RPMI7951 (cell line): ENCODE data around the gene TEFM. TPM values are rescaled to one million over a fixed set of nuclear protein-coding genes. Genes with fewer than 3 reads are reported as not detected.
"Not testable (repeated sequence)": the region's sequence is repeated elsewhere in the genome, so short reads cannot be mapped to it uniquely, and the experiment has no call there.

Experiments
- DNase-seq: peaks from one replicate; pipeline ENCODE4 v3.0.0-alpha.2; 2012; ENCODE audit warnings: low read depth
- total RNA-seq: library from RNA; depleted of rRNA; stranded (reverse); fragments of >200 nt; shearing (Covaris generic); gene quantifications from 2 replicates; pipeline ENCODE4 v1.2.3, GENCODE V29; 2014; rRNA removed

TEFM gene
- total RNA-seq, 1 experiment from 2014 or later = 19.2 TPM

DNA sequence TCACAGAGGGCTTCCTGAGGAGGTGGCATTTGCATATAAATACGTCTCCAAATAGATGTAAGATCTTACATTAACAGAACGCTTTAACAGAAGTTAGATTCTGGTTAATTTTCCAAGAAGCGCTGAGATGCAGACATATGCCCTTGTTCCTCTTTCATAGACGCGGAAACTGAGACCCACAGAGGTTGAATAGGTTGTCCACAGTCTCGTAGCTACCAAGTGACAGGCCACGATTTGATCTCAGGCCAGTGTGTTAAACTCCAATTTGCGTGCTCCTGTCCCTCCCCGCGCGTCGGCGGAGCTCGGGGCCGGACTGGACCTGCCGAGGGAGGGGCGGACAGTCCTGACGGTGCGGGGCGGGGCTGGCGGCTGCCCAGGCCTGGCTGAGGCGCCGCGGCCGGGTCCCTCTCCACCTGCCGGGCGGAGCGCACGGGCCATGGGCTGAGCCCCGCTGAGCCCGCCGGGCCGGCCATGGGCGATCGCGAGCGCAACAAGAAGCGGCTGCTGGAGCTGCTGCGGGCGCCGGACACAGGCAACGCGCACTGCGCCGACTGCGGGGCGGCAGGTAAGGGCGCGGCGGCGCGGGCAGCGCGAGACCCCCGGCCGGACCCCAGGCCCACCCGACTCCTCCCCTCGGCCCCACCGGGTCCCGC is 15.6 kb upstream of the TEFM start, which contains the start of gene ADAP2:
Gene ADAP2 (plus strand): TSS at position 402 of the 653 bp plus-strand sequence. CDS start 70 bp downstream, at position 472.
- no peak for DNase-seq

- no peak for DNase-seq
Observed at GRCh38 chr17:30920683-30921543, 14.9 kb upstream of the TEFM start.

DNA sequence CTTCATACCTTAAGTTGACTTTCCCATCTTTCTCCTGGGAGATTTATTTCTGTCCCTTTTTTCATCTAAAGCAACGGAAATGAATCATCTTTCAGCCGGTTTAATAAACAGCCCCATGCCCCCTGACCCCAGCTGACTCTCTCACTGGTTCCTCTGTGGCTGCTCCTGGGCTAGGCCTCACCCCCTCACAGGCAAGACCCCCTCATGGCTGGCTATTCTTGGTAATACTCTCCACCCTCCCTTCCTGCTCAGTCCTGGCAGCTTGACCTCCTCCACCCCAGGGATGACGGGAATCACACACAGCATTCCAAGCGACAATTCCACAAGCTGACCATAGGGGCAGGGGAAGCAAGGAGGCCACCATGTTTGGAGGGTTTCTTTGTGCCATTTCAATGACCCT is 14.2 kb upstream of the TEFM start:
- peak; percentile 26 for DNase-seq

GRCh38 chr17:30917050-30917449 is 11.0 kb upstream of the TEFM start:
- DNase-seq = no peak

DNA sequence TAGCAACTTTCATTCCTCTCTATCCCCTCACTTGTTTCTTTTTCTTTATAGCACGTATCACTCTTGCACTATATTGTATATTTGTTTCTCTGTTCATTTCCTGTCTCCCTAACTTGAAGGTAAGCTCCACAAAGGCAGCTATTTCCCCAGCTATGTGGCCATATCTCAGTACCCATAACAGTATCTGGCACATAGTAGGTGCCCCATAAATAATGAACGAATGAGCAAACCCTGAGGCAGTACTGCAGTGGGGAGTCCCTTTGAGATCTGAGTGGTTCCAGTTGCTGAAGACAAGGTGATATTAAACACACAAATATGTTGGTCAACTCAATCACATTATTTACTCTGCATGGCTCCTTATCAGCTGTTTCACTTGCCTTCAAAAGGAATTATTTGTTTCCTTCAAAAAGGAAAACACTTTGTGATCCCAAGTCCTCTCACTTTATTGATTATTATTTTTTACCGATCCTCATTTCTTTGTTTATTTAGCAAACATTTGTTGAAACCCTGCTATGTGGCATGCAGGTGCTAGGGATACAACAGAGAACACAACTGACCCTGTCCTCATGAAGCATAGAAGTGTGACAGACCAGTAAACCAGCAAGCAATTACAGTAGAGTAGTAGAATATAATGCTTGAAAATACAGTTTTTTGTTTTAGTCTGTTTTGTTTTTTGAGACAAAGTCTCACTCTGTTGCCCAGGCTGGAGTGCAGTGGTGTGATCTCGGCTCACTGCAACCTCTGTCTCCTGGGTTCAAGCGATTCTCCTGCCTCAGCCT is 10.0 kb upstream of the TEFM start:
- no peak for DNase-seq

DNA sequence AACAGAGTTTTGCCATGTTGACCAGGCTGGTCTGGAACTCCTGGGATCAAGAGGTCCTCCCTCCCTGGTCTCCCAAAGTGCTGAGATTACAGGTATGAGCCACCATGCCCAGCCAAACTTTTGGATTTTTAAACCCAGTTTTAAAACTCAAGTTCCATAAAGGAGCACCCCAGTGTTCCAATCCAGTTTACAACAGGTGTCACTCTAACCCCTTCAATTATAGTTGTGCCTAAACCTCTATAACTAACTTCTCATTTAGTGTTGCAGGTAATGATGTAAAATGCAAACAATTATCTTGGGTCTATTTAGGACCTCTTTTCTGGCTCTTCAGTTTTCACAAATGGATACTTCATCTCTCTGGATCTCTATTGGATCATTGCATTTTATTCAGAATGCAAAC is 7.9 kb upstream of the TEFM start:
- no peak for DNase-seq

GRCh38 chr17:30910151-30910550 is 4.1 kb upstream of the TEFM start:
- DNase-seq = not testable (repeated sequence)

DNA sequence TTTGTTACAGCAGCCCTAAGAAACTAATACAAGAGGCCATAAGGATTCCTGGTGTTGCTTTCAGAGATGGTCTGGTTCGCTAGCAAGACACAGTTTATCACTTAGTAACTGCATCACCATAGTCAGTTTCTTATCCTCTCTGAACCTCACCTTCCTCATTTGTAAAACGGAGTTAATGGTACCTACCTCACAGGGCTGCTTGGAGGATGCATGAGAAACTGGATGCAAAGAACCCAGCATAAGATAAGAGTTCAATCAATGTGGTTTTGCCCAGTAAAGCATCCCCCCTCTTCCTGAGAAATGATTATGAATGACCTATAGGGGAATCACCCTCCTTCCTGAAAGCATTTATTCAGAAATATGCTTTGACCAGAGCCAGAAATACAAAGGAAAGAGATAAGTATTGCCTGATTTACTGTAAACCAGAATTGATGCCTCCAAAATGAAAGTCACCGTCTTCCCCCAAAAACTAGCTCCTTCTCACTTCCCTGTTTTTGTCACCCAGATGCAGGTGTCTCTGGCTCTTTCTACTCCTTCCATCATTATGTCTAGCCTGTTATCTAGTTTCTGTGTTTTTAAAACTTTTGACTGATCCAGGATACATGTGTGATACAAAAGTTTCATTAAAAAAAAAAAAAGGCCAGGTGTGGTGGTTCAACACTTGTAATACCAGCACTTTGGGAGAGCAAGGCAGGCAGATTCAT is 2.8 kb upstream of the TEFM start:
- DNase-seq = no peak

DNA sequence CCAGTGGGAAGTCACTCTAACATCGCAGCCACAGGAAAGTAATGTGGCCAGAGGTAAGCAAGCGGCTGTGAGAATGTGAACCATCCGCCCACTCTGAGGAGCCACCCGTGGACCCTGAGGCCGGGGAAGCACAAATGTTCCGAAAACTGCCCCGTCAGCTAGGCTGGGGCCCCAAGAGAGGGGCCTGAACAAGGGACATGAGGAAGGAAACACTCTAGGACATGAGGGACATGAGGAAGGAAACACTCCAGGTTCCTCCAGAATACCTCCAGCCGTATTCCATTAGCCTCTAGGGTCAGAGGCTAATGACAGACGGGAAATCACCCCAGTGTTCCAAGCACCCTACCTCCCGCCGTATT is 317 bp downstream of the TEFM start:
- no peak for DNase-seq

DNA sequence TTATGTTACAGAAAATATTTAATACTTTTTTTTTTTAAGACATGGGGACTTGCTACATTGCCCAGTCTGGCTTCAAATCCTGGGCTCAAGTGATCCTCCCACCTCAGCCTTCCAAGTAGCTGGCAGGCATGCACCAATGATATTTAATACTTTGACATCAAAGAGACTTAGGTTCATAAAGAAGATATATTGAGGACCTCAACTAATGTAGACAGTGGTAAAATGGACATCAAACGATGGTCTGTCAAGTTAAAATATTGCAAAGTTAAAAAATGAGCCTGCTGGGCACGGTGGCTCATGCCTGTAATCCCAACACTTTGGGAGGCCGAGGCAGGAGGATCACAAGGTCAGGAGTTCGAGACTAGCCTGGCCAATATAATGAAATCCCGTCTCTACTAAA is 8.7 kb downstream of the TEFM start:
- no peak for DNase-seq

GRCh38 chr17:30894236-30894635 is 11.8 kb downstream of the TEFM start:
- DNase-seq = no peak

DNA sequence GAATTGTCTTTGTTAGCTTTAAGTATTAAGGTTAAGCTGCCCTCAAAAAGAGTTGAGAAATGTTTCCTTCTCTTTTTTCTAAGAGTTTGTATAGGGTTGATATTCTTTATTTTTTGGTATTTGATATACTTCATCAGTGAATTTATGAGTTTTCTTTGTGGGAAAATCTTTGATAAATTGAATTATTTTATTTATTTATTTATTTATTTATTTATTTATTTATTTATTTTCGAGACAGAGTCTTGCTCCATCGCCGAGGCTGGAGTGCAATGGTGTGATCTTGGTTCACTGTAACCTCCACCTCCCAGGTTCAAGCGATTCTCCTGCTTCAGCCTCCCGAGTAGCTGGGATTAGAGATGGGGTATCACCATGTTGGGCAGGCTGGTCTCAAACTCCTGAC is 19.9 kb downstream of the TEFM start:
- DNase-seq = no peak

DNA sequence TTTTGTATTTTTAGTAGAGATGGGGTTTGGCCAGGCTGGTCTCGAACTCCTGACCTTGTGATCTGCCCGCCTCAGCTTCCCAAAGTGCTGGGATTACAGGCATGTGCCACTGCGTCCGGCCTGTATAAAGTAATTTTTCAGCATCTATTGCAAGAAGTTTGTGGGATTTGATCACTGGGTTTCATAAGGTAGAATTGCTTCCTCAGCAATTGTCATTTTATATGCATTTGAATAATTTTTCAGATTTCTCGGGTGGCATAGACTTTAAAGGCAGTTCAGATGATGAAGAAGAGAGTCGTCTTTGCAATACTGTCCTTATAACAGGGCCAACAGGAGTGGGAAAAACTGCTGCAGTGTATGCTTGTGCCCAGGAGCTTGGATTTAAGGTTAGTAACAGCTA is 37.0 kb downstream of the TEFM start:
- DNase-seq = no peak

DNA sequence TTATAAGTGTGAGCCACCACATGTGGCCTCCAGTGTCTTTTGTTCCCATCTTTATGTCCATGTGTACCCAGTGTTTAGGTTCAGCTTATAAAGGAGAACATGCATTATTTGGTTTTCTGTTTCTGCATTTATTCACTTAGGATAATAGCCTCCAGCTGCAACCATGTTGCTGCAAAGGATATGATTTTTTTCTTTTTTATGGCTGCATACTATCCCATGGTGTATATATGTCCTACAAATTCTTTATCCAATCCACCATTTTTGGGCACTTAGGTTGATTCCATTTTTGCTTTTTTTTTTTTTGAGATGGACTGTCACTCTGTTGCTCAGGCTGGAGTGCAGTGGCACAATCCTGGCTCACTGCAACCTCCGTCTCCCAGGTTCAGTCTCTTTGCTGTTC is 41.4 kb downstream of the TEFM start:
- DNase-seq = no peak

- DNase-seq = no peak
Observed at GRCh38 chr17:30858556-30859250, 47.3 kb downstream of the TEFM start.

GRCh38 chr17:30854146-30854545 is 51.9 kb downstream of the TEFM start:
- no peak for DNase-seq

Other genes starting within 250 kb of the TEFM start
- gene CRLF3, start 81.5 kb downstream of the TEFM start, total RNA-seq = 14.9 and 17.1 TPM in 2 replicates
- 5.1 and 7.9 TPM in 2 replicates for gene ATAD5, start 74.3 kb downstream of the TEFM start, total RNA-seq
- 0.20 TPM in 1 of 2 replicates, not detected in the other for gene ADAP2, start 15.7 kb upstream of the TEFM start, total RNA-seq
- 8.4 and 10.4 TPM in 2 replicates for gene RNF135, start 64.8 kb upstream of the TEFM start, total RNA-seq
- 23.8 and 30.2 TPM in 2 replicates for gene NF1, start 188.7 kb upstream of the TEFM start, total RNA-seq